GM21825 (cell line): ENCODE measurements around the gene BAIAP2L2.
"Not testable (repeated sequence)": the region's sequence is repeated elsewhere in the genome, so short reads cannot be mapped to it uniquely, and the experiment has no call there.

Source experiments
- ATAC-seq: cut with Tn5 transposase; IDR thresholded peaks from one replicate; pipeline ENCODE4 v1.9.1; 2021; ENCODE audit warnings: mild to moderate bottlenecking, moderate library complexity; ENCODE audit not compliant: unreplicated experiment

Gene BAIAP2L2, protein sequence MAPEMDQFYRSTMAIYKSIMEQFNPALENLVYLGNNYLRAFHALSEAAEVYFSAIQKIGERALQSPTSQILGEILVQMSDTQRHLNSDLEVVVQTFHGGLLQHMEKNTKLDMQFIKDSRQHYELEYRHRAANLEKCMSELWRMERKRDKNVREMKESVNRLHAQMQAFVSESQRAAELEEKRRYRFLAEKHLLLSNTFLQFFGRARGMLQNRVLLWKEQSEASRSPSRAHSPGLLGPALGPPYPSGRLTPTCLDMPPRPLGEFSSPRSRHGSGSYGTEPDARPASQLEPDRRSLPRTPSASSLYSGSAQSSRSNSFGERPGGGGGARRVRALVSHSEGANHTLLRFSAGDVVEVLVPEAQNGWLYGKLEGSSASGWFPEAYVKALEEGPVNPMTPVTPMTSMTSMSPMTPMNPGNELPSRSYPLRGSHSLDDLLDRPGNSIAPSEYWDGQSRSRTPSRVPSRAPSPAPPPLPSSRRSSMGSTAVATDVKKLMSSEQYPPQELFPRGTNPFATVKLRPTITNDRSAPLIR

DNA sequence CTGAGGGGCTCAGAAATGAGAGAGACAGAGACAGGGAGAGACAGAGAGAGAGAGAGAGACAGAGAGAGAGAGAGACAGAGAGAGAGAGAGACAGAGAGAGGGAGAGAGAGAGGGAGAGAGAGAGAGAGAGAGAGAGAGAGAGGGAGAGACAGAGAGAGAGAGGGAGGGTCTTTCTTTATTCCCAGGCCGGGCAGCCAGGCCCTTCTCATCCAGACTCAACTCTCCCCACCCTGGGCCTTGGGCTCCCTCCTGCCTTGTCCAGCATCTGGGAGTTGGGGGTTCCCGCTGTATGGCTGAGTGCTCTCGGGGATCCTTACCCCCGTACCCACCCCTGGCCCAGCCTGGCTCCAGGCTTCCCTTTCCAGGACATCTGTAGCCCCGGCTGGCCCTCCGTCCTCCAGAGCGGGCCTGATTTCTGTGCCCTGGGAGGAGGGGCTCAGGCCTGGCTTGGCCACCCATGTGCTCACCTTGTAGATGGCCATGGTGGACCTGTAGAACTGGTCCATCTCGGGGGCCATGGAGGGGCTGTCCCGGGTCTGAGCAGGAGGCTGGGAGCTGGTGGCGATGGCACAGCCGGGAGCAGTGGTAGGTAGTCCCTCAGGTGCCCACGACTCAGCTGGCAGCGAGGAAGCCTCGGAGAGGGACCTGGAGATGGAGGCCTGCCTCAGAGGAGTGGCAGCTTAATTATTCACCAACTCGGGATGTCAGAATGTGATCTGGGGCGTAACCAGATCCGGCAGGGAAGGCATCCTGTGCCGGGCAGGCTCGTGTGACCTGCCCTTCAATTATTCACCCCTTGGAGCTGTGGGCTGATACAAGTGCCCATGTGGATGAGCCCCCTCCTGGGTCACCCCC is at the start of gene BAIAP2L2:
BAIAP2L2 (minus strand) TSS at position 677 of the 855 bp plus-strand sequence; CDS start at position 518, 159 bp downstream.
- no peak for ATAC-seq

DNA sequence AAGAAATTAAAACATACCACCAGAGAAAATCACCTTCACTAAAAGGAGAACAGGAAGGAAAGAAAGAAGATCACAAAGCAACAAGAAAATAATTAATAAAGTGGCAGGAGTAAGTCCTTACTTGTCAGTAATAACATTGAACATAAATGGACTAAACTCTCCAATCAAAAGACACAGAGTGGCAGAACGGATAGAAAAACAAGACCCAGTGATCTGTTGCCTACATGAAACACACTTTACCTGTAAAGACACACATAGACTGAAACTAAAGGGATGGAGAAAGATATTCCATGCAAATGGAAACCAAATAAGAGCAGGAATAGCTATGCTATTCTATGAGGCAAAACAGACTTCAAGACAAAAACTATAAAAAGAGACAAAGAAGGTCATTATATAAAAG is 45.2 kb upstream of the BAIAP2L2 start:
- ATAC-seq = no peak

DNA sequence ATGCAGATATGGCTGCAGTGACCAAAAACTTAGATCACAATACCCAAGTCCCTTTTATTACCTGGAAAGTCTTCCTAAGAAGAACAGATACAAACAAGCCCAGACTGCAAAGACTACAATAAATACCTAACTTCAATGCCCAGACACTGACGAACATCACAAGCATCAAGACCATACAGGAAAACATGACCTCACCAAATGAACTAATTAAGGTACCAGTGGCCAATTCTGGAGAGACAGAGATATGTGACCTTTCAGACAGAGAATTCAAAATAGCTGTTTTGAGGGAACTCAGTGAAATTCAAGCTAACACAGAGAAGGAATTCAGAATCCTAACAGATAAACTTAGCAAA is 44.1 kb upstream of the BAIAP2L2 start:
- not testable (repeated sequence) for ATAC-seq

DNA sequence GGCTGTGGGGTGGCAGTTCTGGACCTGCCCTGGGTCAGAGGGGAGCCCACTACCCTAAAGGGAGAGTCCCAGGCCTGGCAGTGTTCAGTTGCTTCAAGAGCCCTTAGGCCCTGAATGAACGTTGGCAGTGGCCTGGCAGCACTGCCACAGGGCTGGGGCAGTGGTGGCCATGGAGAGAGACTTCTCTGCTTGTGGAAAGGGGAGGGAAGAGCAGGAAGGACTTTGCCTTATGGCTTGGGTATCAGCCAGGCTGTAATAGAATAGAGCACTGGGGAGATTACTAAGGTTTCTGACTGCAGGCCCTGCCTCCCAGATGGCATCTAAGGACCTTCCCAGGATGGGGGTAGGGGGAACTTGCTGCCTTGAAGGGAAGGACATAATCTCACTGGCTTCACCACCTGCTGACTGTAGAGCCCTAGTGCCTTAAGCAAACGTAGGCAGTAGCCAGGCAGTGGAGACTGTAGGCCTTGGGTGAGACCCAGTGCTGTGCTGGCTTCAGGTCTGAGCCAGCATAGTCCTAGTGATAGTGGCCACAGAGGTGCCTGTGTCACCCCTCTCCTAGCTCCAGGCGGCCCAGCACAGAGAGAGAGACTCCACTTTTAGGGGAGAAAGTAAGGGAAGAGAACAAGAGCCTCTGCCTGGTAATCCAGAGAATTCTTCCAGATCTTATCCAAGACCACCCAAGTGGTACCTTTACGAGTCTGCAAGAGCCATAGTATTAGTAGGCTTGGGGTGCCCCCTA is 43.5 kb upstream of the BAIAP2L2 start:
- no peak for ATAC-seq

DNA sequence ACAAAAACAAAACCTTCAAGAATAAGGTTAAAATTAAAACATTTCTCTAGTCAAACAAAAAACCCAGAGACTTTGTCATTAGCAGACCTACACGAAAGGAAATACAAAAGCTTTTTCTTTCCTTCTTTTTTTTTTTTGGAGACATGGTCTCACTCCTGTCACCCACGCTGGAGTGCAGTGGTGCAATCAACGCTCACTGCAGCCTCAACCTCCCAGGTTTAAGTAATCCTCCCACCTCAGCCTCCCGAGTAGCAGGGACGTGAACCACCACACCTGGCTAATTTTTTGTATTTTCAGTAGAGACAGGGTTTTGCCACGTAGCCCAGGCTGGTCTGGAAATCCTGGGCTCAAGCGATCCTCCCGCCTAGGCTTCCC is 40.6 kb upstream of the BAIAP2L2 start:
- ATAC-seq = no peak

DNA sequence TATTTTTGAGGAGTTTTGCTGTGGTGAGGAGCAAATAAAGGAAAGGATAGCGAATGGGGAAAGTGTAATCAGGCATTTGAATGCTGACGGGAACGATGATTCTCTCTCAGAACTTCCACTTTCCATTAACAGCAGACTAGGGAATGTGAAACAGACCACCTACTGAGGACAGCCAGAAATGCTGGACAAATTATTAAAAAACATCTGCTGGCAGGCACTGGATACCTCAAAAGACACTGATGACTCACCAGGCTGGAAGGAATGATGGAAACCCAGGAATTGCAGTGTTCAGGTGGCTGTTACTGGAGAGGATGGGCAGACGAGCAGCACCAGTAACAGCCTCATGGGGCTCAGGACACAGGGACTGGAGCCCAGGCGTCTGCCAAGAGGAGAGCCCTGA is 37.8 kb upstream of the BAIAP2L2 start:
- no peak for ATAC-seq

DNA sequence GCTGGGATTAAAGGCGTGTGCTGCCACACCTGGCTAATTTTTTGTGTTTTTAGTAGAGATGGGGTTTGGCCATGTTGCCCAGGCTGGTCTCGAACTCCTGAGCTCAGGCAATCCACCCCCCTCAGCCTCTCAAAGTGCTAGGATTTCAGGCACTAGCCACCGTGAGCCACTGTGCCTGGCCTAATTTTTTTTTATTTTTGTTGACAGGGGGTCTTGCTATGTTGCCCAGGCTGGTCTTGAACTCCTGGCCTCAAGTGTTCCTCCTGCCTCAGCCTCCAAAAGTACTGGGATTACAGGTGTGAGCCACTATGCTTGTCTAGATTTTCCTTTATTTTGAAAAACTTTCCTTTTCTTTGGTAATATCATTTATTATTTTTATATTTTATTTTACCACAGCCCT is 35.7 kb upstream of the BAIAP2L2 start:
- ATAC-seq = not testable (repeated sequence)

DNA sequence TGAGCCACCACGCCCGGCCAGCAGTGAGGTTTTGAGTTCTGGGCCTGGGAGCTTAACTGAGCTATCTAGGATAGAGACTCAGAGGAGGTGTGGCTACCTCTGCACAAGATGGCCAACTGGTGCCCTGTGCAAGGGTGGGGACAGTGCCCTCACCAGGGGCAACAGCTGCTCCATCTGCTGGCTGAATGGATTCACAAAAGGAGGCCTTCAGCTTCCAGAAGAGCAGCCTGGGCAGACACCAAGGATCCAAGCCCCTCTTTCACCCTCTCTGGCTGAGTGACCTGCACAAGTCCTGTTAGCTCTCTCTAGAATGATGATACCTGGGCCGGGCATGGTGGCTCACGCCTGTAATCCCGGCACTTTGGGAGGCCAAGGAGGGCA is 33.5 kb upstream of the BAIAP2L2 start:
- no peak for ATAC-seq

DNA sequence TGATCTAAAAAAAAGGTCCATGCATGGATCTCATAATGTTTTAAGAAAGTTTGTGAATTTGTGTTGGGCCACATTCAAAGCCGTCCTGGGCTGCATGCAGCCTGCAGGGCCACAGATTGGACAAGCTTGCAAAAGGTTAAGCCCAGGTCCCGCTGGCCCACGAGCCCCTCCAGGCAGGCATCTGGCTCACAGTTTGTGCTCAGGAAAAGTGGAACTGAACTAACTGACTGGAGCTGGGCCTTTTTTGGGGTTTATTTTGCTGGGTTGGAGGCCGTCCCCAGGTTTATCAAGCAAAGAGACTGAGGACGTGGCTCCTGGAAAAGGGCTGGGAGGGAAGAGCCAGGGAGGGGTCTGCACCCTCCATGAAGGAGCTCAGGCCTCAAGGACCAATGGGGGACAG is 32.1 kb upstream of the BAIAP2L2 start:
- ATAC-seq = no peak

DNA sequence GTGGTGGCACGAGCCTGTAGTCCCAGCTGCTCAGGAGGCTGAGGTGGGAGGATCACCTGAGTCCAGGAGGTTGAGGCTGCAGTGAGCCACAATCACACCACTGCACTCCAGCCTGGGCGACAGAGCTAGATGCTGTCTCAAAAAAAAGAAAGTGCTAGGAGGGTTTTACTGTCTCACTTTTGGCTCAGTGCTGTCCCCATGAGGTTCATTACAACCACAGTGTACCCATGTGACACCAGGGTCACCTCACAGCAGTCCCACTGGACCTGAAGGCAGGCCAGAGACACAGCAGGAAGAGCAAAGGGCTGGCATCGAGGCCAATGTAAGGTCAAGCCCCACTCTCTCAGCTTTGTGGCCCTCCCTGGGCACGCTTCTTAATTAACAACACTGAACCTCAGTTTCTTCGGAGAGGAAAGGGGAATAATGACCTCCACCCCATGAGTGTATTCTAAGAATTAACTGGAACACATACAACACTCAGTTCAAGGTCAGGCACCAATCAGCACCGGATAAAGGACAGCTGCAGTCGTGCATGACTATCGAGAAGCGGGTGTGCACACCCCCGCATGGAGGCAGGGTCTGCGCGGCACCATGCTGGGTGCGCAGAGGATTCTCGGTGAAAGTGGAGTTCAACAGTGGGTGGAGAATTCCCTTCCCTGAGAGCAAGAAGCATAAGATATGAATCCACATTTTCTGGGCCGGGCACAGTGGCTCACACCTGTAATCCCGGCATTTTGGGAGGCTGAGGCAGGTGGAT is 30.9 kb upstream of the BAIAP2L2 start:
- no peak for ATAC-seq

DNA sequence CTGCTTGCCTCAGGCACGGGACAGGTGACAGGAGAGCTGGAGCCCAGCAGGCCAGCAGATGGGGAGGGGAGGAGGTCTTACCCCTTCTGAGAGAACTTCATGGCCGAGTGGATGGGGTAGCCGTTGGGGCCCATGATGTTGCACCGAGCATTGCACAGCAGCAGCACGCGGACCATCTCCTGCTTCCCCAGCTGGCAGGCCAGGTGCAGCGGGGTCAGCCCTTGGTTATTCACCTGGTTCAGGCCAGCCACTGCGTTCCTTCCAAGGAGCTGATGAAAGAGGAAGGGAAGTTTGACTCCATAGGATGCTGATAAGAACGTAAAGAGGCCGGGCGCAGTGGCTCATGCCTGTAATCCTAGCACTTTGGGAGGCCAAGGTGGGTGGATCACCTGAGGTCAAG is 29.4 kb upstream of the BAIAP2L2 start:
- ATAC-seq = no peak

DNA sequence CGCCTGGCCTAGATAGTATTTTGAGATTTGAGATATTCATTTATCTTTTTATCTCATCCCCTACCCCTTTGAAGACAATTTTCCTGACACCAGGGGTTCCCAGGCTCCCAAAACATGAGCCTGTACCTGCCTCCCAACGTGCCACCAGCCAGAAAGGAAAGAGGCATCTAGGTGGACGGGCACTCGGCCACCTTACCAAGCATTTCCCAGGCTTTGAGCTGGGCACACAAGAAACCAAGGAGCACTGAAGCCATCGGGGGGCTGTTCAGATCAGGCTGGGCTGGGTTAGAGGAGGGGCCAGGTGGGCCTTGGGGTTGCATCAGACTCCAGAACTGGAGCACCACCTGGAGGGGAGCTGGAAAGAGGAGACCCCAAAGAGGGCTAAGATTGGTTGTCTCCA is 28.5 kb upstream of the BAIAP2L2 start:
- ATAC-seq = no peak

DNA sequence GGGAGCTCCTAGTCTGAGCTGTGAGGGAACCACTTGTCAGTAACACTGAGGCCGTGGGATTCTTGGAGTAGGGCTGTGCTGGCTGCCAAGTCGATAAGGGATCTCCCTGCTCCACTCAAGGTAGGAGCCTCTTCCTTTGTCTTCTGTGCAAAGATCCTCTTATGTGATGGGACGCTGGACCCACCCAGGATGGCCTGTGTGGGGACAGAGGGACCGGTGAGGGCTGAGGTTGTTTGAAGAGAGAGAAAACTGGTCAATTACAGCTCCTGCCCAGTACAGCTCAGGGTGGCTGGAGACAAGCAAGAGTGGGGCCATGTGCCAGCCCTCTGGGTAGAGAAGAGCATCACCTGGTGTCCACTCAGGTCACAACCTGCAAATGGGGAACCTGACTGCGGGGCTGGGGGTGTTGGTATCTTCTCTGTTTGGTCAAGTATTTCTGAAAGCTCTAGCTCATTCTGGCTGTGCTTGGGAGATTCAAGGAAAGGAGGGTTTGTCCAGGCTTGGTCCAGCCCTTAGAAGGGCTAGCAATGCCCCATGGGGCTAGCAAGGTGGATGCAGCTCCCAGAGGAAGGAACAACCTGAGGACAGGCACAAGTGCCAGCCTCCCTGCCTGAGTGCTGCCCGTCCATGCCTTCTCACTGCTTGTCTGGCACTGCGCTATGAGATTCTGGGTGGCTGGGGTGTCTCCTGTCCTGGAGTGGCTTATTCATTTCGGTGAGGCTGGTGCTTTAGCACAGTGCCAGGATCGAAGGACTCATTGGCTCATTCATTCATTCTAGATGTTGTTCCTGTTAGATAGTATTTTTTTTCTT is 27.6 kb upstream of the BAIAP2L2 start:
- ATAC-seq = no peak

DNA sequence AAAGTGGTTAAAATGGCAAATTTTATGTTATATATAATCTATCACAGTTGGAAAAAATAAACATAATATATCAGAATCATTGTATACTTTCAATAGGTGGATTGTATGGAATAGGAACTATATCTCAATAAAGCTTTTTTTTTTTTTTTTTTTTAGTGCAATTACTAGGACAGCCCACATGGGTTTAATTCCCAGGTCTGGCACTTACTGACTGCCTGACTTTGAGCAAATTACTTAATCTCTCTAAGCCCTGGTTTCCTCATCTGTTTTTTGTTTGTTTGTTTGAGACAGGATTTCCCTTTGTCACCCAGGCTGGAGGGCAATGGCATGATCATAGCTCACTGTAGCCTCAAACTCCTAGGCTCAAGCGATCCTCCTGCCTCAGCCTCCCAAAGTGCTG is 26.1 kb upstream of the BAIAP2L2 start:
- ATAC-seq = no peak

DNA sequence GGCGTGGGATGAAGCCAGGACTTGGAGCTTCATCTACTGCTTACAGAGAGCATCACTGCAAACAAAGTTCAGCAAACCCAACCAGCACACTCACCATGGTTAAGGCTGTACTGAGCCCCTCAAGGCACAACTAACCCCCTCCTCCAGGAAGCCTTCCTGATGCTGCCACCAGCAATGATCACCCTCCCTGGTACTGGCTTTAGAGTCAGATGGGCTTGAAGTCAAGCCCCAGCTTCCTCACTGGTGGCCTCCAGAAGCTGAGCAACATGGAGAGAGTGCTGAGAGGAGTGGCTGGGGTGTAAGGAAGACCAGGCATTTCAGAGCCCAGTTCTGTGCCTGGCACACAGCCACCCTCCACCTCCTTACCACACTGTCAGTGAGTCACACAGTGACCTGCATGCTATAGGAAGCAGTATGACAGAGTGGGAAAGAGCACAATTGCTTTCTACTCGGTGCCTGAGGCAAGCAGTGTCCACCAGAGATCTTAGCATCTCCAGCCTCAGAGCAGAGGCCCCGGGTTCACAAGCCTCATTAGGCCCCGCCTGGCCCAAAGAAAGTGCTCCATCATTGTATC is 24.7 kb upstream of the BAIAP2L2 start:
- no peak for ATAC-seq

DNA sequence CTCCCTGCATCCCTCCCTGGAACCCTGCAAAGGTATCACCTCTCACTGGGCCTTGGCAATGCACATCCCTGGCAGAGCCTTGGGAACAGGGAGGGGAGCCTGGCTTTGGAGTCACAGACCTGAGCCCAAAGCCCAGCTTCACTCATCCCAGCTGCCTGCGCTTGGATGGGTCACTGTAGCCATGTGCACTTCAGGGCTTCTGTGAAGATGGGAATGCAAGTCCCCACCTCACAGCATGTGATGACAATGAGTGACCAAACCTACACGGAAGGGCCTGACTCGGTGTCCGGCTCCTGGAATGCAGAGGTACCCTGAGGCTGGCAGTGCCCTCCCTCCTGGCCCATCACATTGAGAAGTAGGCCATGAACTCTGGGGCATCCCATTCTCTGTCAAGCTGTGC is 22.8 kb upstream of the BAIAP2L2 start:
- no peak for ATAC-seq

DNA sequence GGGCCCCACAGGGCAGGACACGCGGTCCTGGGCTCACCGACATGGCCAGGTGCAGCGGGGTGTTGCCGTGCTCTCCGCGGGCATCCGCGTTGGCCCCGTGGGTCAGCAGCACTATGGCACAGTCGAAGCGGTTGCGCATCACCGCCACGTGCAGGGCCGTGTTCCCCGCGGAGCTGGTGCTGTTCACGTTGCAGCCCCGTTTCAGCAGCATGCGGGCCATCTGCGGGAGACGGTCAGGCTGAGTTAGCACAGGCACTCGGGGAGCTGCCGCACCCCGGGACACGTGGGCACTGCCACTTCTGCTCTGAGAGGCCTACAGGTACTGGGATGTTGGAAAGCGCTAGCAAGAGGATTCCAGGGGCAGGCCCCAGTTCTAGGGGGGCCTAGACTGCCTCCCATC is 22.3 kb upstream of the BAIAP2L2 start:
- no peak for ATAC-seq

DNA sequence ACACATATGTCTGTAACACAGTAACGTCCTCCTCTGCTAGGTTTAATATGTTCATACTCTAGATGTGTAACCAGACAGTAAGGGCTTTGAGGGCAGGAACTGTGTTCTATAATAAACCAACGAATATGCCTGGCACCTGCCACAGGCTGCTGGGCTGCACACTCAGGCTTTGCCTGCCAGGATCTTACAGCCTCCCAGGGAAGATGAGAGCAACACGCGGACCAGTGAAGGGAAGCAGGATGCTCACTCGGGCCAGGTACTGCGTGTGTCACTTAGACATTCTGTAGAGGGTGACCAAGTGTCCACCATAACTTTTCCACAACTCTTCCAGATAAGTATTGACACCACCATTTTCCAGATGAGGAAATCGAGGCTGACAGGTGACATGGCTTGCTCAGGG is 21.7 kb upstream of the BAIAP2L2 start:
- ATAC-seq = no peak

DNA sequence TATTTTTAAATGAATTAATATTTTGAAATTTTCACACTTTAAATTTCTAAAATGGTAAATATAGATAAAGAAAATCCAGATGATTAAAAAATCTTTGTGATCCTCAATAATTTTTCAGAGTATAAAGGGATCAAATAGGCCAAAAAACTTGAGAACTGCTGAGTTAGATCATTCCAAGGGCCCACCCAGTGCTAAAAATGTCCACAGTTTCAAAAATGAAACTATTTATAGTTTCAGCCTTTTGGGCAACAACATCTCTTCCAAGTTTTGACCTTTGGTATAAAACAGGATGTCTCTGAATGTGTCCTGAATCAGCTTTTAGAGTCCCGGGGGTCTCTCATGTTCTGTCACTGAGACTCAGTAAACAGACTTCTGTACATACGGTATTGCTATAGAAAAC is 20.9 kb upstream of the BAIAP2L2 start:
- ATAC-seq = no peak
